ENCODE data around the gene APPBP2. TPM values are rescaled to one million over a fixed set of nuclear protein-coding genes. Genes with fewer than 3 reads are reported as not detected.

APPBP2 gene
- polyA plus RNA-seq, 1 donor (not counting 4 experiments of a cell fraction or from before 2014, with no cell fraction given) = 21.1 TPM

- H3K79me2 ChIP-seq (ENCODE audit: control insufficient read depth, insufficient read depth, low read length) = peaks cover 4% of the 10 kb centered on the region
- H3K27me3 ChIP-seq (ENCODE audit: control insufficient read depth, extremely low read depth, insufficient read depth, low read length) = no peaks in the 10 kb centered on the region
- H2AFZ ChIP-seq (ENCODE audit: control insufficient read depth, low read length) = no peak overlapping the region
- no peaks in the 10 kb centered on the region for H3K4me1 ChIP-seq (ENCODE audit: control insufficient read depth, extremely low read depth, insufficient read depth, low read length)
- H3K9me3 ChIP-seq (ENCODE audit: control insufficient read depth, low read depth, low read length) = peaks cover 10% of the 10 kb centered on the region
- DNase-seq (ENCODE audit: low read depth, low spot score) (no peak), FAIRE-seq (no peak)
- TF ChIP-seq CTCF (optimal IDR thresholded peaks at IDR 0.05 in 1 of 3, IDR thresholded peaks at IDR 0.05 in 1 of 3, conservative IDR thresholded peaks at IDR 0.05 in 1 of 3; ENCODE audit: extremely low read depth in 1 of 3, insufficient read depth in 2 of 3, low read length in 3 of 3) (no peak), EZH2 (IDR thresholded peaks at IDR 0.05; ENCODE audit: low read length) (no peak)
- H4K20me1 ChIP-seq (ENCODE audit: control insufficient read depth, extremely low read depth, insufficient read depth, low read length) = no peaks in the 10 kb centered on the region
- H3K4me3 ChIP-seq (ENCODE audit: control insufficient read depth in 2 of 3, extremely low read depth in 1 of 3, insufficient read depth in 2 of 3, low read depth in 1 of 3, low read length in 3 of 3) = no peak overlapping the region
- no peaks in the 10 kb centered on the region for H3K9me1 ChIP-seq (ENCODE audit: control insufficient read depth, extremely low read depth, insufficient read depth, low read length)
- peaks cover 8 to 17% of the 10 kb centered on the region in 2 experiments for H3K36me3 ChIP-seq (ENCODE audit: control insufficient read depth in 2 of 2, extremely low read depth in 1 of 2, insufficient read depth in 2 of 2, low read length in 2 of 2)
- H3K9ac ChIP-seq (ENCODE audit: control insufficient read depth, extremely low read depth, insufficient read depth, low read length) = no peak overlapping the region
- no peak overlapping the region for H3K27ac ChIP-seq (ENCODE audit: control insufficient read depth, insufficient read depth, low read length)
- dilution Hi-C loops (cut with MboI; ENCODE audit: extremely low pct_ligation_motif_present, low sequenced_read_pairs) = no loop called here
- H3K4me2 ChIP-seq (ENCODE audit: control insufficient read depth, extremely low read depth, insufficient read depth, low read depth, low read length) = no peak overlapping the region
These were observed 30.0 kb downstream of the APPBP2 start for GRCh38 chr17:60496041-60496440.

- Histone ChIP-seq H3K36me3 (ENCODE audit: control insufficient read depth in 2 of 2, extremely low read depth in 1 of 2, insufficient read depth in 2 of 2, low read length in 2 of 2) (peaks cover 8 to 17% of the 10 kb centered on the region in 2 experiments), H3K27ac (ENCODE audit: control insufficient read depth, insufficient read depth, low read length) (no peak overlapping the region), H3K9me3 (ENCODE audit: control insufficient read depth, low read depth, low read length) (peaks cover 10% of the 10 kb centered on the region), H3K27me3 (ENCODE audit: control insufficient read depth, extremely low read depth, insufficient read depth, low read length) (no peaks in the 10 kb centered on the region), H3K9me1 (ENCODE audit: control insufficient read depth, extremely low read depth, insufficient read depth, low read length) (no peaks in the 10 kb centered on the region), H3K79me2 (ENCODE audit: control insufficient read depth, insufficient read depth, low read length) (no peaks in the 10 kb centered on the region), H3K4me1 (ENCODE audit: control insufficient read depth, extremely low read depth, insufficient read depth, low read length) (no peaks in the 10 kb centered on the region), H3K4me3 (ENCODE audit: control insufficient read depth in 2 of 3, extremely low read depth in 1 of 3, insufficient read depth in 2 of 3, low read depth in 1 of 3, low read length in 3 of 3) (no peak overlapping the region), H2AFZ (ENCODE audit: control insufficient read depth, low read length) (no peak overlapping the region), H3K9ac (ENCODE audit: control insufficient read depth, extremely low read depth, insufficient read depth, low read length) (no peak overlapping the region), H3K4me2 (ENCODE audit: control insufficient read depth, extremely low read depth, insufficient read depth, low read depth, low read length) (no peak overlapping the region), H4K20me1 (ENCODE audit: control insufficient read depth, extremely low read depth, insufficient read depth, low read length) (no peaks in the 10 kb centered on the region)
- DNase-seq (ENCODE audit: low read depth, low spot score) (no peak), FAIRE-seq (no peak)
- dilution Hi-C loops (cut with MboI; ENCODE audit: extremely low pct_ligation_motif_present, low sequenced_read_pairs) = no loop called here
- TF ChIP-seq EZH2 (IDR thresholded peaks at IDR 0.05; ENCODE audit: low read length) (no peak), CTCF (optimal IDR thresholded peaks at IDR 0.05 in 1 of 3, IDR thresholded peaks at IDR 0.05 in 1 of 3, conservative IDR thresholded peaks at IDR 0.05 in 1 of 3; ENCODE audit: extremely low read depth in 1 of 3, insufficient read depth in 2 of 3, low read length in 3 of 3) (no peak)
These were observed 30.8 kb downstream of the APPBP2 start for GRCh38 chr17:60495260-60495659.

All from keratinocyte (primary cell).